DND-41 (cell line): ENCODE measurements around the gene SCP2D1.

Experiments
- EZH2 ChIP-seq: IDR thresholded peaks from 3 replicates; pipeline ENCODE4 v1.6.1; 2012; ENCODE audit warnings: borderline replicate concordance, low read depth, mild to moderate bottlenecking, moderate library complexity, low read length, inconsistent platforms; ENCODE audit not compliant: severe bottlenecking
- TF ChIP-seq, protein P1 (sequence below): IDR thresholded peaks from 2 replicates; pipeline ENCODE4 v1.5.1; 2012; ENCODE audit warnings: borderline replicate concordance, low read length, moderate library complexity, mild to moderate bottlenecking; ENCODE audit not compliant: poor library complexity, severe bottlenecking; ENCODE audit errors: extremely low read depth

DNA sequence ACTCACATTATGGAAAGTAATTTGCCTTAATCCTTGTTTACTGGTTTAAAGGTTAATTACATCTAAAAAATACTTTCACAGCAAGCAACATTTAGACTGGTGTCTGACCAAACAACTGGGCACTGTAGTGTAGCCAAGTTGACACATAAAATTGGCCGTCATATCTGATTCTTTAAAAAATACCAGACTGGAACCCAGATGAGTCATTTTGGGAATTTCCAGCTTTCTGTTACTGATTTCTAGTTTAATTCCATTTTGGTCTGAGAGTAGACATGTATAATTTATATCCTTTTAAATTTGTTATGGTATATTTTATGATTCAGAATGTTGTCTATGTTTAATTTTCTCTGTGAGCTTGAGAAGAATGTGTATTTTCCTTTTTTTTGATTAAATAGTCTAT, 44.1 kb downstream of the SCP2D1 start:
- TF ChIP-seq, protein P1, sequence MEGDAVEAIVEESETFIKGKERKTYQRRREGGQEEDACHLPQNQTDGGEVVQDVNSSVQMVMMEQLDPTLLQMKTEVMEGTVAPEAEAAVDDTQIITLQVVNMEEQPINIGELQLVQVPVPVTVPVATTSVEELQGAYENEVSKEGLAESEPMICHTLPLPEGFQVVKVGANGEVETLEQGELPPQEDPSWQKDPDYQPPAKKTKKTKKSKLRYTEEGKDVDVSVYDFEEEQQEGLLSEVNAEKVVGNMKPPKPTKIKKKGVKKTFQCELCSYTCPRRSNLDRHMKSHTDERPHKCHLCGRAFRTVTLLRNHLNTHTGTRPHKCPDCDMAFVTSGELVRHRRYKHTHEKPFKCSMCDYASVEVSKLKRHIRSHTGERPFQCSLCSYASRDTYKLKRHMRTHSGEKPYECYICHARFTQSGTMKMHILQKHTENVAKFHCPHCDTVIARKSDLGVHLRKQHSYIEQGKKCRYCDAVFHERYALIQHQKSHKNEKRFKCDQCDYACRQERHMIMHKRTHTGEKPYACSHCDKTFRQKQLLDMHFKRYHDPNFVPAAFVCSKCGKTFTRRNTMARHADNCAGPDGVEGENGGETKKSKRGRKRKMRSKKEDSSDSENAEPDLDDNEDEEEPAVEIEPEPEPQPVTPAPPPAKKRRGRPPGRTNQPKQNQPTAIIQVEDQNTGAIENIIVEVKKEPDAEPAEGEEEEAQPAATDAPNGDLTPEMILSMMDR, result no peak
- TF ChIP-seq EZH2, result no peak
